ENCODE results near the gene BAG2. TPM values are rescaled to one million over a fixed set of nuclear protein-coding genes. Genes with fewer than 3 reads are reported as not detected.
A peak's percentile ranks its signal among the peaks of the same experiment; 100 is the strongest.

BAG2 gene
- total RNA-seq, 1 donor, result 17.7 TPM

DNA sequence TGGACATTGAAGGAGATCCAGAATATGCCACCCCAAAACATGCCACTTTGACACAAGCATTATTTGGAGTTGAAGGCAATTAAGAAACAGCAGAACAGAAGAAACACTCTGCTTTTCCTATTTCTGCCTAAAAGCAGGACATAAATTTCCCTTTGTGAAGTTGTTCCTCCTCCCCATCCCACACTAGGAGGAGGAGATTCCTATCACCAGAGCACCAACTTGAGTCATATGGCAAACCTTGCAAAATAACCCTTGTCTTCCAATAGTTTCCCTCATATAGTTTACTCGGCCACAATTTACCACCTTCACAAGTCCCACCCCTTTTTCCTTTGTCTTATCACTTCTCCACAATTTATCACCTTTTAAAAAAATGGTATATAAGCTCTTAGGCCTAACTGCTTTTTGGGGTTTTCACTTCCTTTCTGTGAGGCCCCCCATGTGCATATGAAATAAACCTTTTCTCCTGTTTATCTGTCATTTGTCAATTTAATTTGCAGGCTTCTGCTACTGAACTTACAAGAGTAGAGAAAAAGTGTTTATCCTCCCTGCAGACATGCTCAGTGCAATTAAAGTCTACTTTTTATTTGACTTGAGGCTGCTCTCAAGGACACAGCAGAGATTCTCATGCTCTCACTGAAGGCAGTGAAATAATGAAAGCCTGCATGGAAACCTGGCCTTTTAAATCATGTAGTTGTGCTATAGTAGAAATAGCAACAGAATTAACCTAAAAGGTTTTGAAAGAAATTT lies 52.8 kb downstream of the BAG2 start:
- peak overlapping the region; percentile 10 for H2AFZ ChIP-seq (ENCODE audit: low read length)
- peak overlapping the region; percentile 6 for H3K27ac ChIP-seq (ENCODE audit: low read depth, low read length)
- H3K79me2 ChIP-seq (ENCODE audit: insufficient read depth, low read length), result peaks cover 28% of the 10 kb centered on the region
- no peaks in the 10 kb centered on the region for H4K20me1 ChIP-seq (ENCODE audit: insufficient read depth, low read length)
- DNase-seq (ENCODE audit: insufficient read length, low spot score, missing footprints), result peak; percentile 65
- no peaks in the 10 kb centered on the region for H3K27me3 ChIP-seq (ENCODE audit: insufficient read depth, low read length)
- H3K4me1 ChIP-seq (ENCODE audit: insufficient read depth, low read length), result peaks cover 25% of the 10 kb centered on the region
- TF ChIP-seq, protein P1, sequence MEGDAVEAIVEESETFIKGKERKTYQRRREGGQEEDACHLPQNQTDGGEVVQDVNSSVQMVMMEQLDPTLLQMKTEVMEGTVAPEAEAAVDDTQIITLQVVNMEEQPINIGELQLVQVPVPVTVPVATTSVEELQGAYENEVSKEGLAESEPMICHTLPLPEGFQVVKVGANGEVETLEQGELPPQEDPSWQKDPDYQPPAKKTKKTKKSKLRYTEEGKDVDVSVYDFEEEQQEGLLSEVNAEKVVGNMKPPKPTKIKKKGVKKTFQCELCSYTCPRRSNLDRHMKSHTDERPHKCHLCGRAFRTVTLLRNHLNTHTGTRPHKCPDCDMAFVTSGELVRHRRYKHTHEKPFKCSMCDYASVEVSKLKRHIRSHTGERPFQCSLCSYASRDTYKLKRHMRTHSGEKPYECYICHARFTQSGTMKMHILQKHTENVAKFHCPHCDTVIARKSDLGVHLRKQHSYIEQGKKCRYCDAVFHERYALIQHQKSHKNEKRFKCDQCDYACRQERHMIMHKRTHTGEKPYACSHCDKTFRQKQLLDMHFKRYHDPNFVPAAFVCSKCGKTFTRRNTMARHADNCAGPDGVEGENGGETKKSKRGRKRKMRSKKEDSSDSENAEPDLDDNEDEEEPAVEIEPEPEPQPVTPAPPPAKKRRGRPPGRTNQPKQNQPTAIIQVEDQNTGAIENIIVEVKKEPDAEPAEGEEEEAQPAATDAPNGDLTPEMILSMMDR (IDR thresholded peaks at IDR 0.05; ENCODE audit: extremely low read depth, low read depth, low read length), result no peak
- H3K4me2 ChIP-seq (ENCODE audit: insufficient read depth, low read length), result peak overlapping the region; percentile 35
- no peak overlapping the region for H3K4me3 ChIP-seq (ENCODE audit: insufficient read depth, low read length)
- H3K36me3 ChIP-seq (ENCODE audit: insufficient read depth, low read length), result no peaks in the 10 kb centered on the region
- H3K9me3 ChIP-seq (ENCODE audit: low read depth, low read length), result no peaks in the 10 kb centered on the region

DNA sequence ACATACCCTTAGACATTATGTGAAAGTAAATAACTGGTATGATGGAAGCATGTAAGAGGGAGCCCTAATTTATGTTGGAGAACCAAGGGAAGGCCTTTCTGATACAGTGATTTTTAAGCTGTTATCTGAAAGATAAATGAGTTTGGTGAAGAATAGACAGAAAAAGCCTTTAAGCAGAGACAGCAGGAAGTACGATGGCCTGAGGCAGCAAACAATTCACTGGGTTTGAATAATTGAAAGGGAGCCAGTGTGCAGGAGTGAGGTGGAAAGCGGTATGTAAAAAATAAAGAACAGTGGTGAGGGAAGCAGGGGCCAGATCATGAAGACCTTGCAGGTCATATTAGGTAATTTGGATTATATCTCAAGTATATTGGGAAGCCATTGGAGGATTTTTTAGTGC lies 54.1 kb downstream of the BAG2 start:
- DNase-seq (ENCODE audit: insufficient read length, low spot score, missing footprints), result no peak
- H2AFZ ChIP-seq (ENCODE audit: low read length), result peak overlapping the region; percentile 26
- TF ChIP-seq, protein P1 (IDR thresholded peaks at IDR 0.05; ENCODE audit: extremely low read depth, low read depth, low read length), result no peak
- H3K9me3 ChIP-seq (ENCODE audit: low read depth, low read length), result no peaks in the 10 kb centered on the region
- peaks cover 15% of the 10 kb centered on the region for H3K79me2 ChIP-seq (ENCODE audit: insufficient read depth, low read length)
- no peaks in the 10 kb centered on the region for H3K27me3 ChIP-seq (ENCODE audit: insufficient read depth, low read length)
- H3K4me2 ChIP-seq (ENCODE audit: insufficient read depth, low read length), result no peak overlapping the region
- no peak overlapping the region for H3K27ac ChIP-seq (ENCODE audit: low read depth, low read length)
- no peaks in the 10 kb centered on the region for H3K36me3 ChIP-seq (ENCODE audit: insufficient read depth, low read length)
- no peaks in the 10 kb centered on the region for H4K20me1 ChIP-seq (ENCODE audit: insufficient read depth, low read length)
- H3K4me1 ChIP-seq (ENCODE audit: insufficient read depth, low read length), result peaks cover 19% of the 10 kb centered on the region
- no peak overlapping the region for H3K4me3 ChIP-seq (ENCODE audit: insufficient read depth, low read length)

Other genes starting within 250 kb of the BAG2 start
- 22.4 and 23.6 TPM in 2 replicates for gene BEND6, start 217.2 kb upstream of the BAG2 start, total RNA-seq
- gene KIAA1586, start 125.6 kb upstream of the BAG2 start, total RNA-seq, result 17.4 and 20.0 TPM in 2 replicates
- gene ZNF451, start 82.1 kb upstream of the BAG2 start, total RNA-seq, result 65.1 TPM in 2 replicates
- gene RAB23, start 50.0 kb downstream of the BAG2 start, total RNA-seq, result 74.0 and 82.2 TPM in 2 replicates
- gene PRIM2, start 145.3 kb downstream of the BAG2 start, total RNA-seq, result 30.0 and 35.1 TPM in 2 replicates

All from osteoblast (primary cell).